Keratinocyte (primary cell): ENCODE results near the gene NSUN4.

Source experiments
- CTCF ChIP-seq, 3 experiments: IDR thresholded peaks in 1 of 3; conservative IDR thresholded peaks in 1 of 3; optimal IDR thresholded peaks in 1 of 3; 2 replicates in 2 of 3; 3 replicates in 1 of 3; pipeline versions ENCODE3 to v1.5.1; 2011; ENCODE audit warnings: low read length in 3 of 3, mild to moderate bottlenecking in 3 of 3, moderate library complexity in 2 of 3, control low read depth in 1 of 3, inconsistent platforms in 1 of 3; ENCODE audit not compliant: insufficient read depth in 2 of 3; ENCODE audit errors: extremely low read depth in 1 of 3
- EZH2 ChIP-seq: IDR thresholded peaks from one replicate; pipeline ENCODE4 v1.6.1; 2012; ENCODE audit warnings: inconsistent platforms, mild to moderate bottlenecking, low read length, moderate library complexity

DNA sequence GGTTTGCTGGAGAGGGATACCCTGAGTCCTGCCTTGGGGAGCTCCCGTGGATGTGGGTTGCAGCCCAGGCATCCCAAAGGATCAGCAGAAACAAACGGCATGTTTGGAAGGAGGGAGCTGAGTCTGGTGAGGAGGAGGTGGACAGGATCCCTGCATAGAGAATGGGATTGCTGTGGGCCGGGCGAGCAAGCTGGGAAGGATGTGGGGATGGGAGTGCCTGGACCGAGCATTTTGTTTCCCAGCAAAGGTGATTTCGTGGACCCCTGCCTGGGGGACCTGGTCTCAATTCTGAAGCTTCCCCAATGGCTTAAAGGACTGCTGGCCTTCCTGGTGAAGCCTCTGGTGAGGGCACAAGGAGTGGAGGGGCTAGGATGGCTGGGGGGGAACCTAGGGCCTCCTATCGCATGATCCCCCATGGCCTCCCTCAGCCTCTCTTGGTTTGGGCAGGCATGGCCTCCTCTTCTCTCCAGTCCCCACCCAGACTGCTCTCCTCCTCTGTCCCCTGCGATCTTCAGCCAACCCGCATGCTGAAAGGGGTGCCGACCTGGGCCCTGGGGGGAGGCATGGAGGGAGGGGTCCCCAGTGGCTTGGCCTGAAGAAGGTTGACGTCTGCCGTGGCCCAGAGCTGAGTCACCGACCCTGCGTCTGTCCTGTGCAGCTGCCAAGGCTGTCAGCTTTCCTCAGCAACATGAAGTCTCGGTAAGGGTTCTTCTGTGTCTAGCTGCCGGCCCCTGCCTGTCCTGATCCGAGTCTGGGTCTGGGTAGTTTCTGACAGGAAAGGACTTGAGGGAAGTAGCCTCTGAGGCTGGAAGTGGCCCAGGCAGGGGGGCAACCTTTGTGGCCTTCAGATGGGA is 69.8 kb downstream of the NSUN4 start:
- no peak for TF ChIP-seq CTCF (optimal IDR thresholded peaks at IDR 0.05 in 1 of 3, IDR thresholded peaks at IDR 0.05 in 1 of 3, conservative IDR thresholded peaks at IDR 0.05 in 1 of 3; ENCODE audit: extremely low read depth in 1 of 3, insufficient read depth in 2 of 3, low read length in 3 of 3)
- TF ChIP-seq EZH2, result no peak
